NCI-H1105 treated with DMSO at 0.1 percent for 48 hours (cell line): Measurements from ENCODE around the gene TMPRSS9.
"Not testable (repeated sequence)": the region's sequence is repeated elsewhere in the genome, so short reads cannot be mapped to it uniquely, and the experiment has no call there.

Experiments used
- DNase-seq: peaks from one replicate; lab custom pipeline; 2025; lab: John Stamatoyannopoulos, UW

TMPRSS9 gene

GRCh38 chr19:2462635-2463421, 102.8 kb downstream of the TMPRSS9 start:
- DNase-seq: peak; percentile 47

GRCh38 chr19:2463694-2464093, 103.6 kb downstream of the TMPRSS9 start:
- DNase-seq: not testable (repeated sequence)

GRCh38 chr19:2464389-2464788, 104.3 kb downstream of the TMPRSS9 start:
- DNase-seq: no peak

GRCh38 chr19:2468596-2468995, 108.5 kb downstream of the TMPRSS9 start:
- no peak for DNase-seq

- no peak for DNase-seq
These were observed 109.2 kb downstream of the TMPRSS9 start for GRCh38 chr19:2469102-2469914.

GRCh38 chr19:2469915-2470200, 109.8 kb downstream of the TMPRSS9 start:
- not testable (repeated sequence) for DNase-seq

DNA sequence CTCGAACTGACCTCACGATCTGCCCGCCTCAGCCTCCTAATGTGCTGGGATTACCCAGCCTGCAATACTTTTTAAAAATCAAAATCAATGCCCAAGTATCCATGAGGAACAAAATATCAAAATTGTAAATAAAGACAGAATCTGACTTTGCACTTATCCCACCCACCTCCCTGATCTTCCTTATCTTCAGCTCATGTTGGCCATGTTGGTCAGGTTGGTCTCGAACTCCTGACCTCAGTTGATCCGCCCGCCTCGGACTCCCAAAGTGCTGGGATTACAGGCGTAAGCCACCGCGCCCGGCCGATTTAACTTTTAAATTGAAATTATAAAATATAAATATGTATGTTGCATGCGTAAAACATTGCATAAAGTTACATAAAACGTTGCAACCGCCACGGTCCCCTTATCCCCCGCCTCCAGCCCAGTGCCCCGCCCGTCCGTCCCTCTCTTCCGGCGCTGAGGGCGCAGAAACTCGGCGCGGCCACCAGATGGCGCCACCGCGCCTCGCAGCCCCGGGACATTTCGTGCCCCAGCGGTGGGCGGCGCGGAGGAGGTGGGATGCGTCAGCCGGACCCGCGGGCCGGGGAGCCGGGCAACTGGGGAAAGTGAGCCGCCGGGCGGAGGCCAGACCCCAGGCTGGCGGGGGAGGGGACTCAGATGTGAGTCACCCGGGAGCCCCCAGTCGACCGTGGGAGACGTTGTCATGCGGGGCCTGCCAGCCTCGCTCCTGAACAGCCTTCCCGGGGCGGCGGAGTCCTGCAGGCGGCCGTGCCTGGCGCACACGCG, 114.4 kb downstream of the TMPRSS9 start:
- DNase-seq: peak; percentile 61

GRCh38 chr19:2475018-2475701, 115.1 kb downstream of the TMPRSS9 start:
- no peak for DNase-seq
